Measurements from ENCODE around the gene FAM120A.

Gene FAM120A

GRCh38 chr9:93586290-93587057, 135.0 kb downstream of the FAM120A start:
- no peak for DNase-seq (ENCODE audit: extremely low read depth, low read depth)
- TF ChIP-seq, protein P1, sequence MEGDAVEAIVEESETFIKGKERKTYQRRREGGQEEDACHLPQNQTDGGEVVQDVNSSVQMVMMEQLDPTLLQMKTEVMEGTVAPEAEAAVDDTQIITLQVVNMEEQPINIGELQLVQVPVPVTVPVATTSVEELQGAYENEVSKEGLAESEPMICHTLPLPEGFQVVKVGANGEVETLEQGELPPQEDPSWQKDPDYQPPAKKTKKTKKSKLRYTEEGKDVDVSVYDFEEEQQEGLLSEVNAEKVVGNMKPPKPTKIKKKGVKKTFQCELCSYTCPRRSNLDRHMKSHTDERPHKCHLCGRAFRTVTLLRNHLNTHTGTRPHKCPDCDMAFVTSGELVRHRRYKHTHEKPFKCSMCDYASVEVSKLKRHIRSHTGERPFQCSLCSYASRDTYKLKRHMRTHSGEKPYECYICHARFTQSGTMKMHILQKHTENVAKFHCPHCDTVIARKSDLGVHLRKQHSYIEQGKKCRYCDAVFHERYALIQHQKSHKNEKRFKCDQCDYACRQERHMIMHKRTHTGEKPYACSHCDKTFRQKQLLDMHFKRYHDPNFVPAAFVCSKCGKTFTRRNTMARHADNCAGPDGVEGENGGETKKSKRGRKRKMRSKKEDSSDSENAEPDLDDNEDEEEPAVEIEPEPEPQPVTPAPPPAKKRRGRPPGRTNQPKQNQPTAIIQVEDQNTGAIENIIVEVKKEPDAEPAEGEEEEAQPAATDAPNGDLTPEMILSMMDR (IDR thresholded peaks at IDR 0.05; ENCODE audit: low read depth, low read length): no peak

- DNase-seq (ENCODE audit: extremely low read depth, low read depth): no peak
- TF ChIP-seq, protein P1 (IDR thresholded peaks at IDR 0.05; ENCODE audit: low read depth, low read length): no peak
Observed at GRCh38 chr9:93587284-93587650, 135.8 kb downstream of the FAM120A start.

DNA sequence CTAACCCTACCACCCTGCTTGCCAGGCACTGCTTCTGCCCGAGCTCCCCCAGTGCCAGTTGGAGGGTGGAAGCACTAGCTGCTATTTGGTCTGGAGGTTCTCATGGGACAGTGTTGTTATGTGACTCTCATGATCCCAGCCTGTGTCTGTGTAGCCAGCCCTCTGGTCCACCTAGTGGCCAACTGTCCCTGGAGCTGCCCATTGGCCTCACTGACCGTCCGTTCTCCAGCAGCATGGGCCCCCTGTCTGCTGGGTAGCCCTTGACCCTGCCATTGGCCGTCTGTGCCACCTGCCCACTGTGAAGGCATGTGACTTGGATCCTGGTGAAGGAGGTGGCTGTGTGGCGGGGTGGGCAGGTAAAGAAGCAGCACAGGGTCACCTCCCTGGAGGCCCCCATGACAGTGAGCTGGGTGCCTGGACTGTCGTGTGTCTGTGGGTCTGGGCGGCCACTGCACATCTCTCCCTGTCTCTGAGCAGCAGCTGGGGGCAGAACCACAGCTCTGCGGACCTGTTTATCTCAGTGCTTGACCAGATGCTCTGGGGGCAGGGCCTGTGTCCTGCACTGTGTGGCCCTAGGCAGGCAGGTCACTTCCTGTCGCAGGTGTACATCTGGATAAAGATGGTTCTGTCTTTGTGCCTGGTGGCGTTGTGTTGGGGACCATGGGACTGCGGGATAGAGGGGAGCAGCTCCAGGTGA, 136.3 kb downstream of the FAM120A start:
- DNase-seq (ENCODE audit: extremely low read depth, low read depth): no peak
- TF ChIP-seq, protein P1 (IDR thresholded peaks at IDR 0.05; ENCODE audit: low read depth, low read length): peak; percentile 10; the same call in 1 of the 2 replicates

DNA sequence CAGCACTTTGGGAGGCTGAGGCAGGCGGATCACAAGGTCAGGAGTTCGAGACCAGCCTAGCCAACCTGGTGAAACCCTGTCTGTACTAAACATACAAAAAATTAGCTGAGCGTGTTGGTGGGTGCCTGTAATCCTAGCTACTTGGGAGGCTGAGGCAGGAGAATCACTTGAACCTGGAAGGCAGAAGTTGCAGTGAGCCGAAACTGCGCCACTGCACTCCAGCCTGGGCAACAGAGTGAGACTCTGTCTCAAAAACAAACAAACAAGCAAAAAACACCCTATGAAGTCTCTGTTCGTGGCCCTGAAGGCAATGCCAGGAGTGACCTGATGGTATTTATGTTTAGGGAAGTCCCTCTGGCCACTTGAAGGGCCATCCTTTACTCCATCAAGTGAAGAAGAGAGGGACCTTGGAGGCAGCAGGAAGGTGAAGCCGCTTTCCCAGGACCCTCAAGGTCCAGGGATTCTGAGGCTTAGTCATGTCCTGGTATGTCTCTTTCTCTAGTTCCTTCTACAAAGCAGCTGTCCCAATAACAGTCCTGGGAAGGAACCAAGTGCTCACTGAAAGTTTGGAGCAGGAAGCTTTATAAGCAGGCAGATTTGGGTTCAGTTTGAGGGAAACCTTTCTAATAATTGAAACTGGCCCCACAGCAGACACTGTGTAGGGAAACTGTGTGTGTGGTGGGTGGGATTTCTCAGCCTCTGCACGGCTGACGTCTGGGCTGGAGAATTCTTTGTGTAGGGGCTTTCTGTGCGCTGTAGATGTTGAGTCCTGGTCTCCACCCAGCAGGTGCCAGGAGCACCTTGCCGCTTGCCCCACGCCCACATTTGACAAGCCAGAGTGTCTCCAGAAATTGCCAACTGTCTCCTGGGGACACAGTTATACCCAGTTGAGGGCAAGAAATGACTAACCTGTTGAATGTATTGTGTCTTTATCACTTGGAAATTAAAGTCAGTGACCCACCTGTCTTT, 137.4 kb downstream of the FAM120A start:
- TF ChIP-seq, protein P1 (IDR thresholded peaks at IDR 0.05; ENCODE audit: low read depth, low read length): no peak
- DNase-seq (ENCODE audit: extremely low read depth, low read depth): no peak

DNA sequence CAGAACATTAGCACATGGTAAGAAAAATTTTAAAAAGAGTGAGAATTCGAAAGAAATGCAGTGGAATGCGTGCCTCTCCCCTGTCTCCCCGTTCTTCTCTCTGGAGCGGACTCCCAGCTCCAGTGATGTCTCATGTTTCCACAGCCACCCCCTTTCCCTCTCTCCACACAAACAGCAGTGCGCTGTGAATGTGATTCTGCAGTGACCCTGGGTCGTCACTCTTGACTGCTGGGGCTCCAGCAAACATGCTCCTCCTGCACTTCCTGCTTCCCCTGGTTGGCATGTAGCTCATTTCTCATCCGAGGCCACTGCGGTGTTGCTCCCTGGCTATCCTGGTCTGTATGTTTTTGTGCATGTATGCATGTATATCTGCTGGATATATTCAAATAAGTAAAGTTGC, 138.2 kb downstream of the FAM120A start:
- no peak for DNase-seq (ENCODE audit: extremely low read depth, low read depth)
- TF ChIP-seq, protein P1 (IDR thresholded peaks at IDR 0.05; ENCODE audit: low read depth, low read length): no peak

- DNase-seq (ENCODE audit: extremely low read depth, low read depth): no peak
- TF ChIP-seq, protein P1 (IDR thresholded peaks at IDR 0.05; ENCODE audit: low read depth, low read length): no peak
Observed at GRCh38 chr9:93590609-93591234, 139.2 kb downstream of the FAM120A start.
